Mesothelial cell of epicardium (in vitro differentiated cells): ENCODE results near the gene MED13. TPM values are rescaled to one million over a fixed set of nuclear protein-coding genes. Genes with fewer than 3 reads are reported as not detected.
"Not testable (repeated sequence)": the region's sequence is repeated elsewhere in the genome, so short reads cannot be mapped to it uniquely, and the experiment has no call there.

Experiments used
- DNase-seq, 2 experiments: peaks; one replicate each; pipeline ENCODE4 v3.0.0; 2021; ENCODE audit warnings: low spot score in 2 of 2; ENCODE audit not compliant: unreplicated experiment in 2 of 2
- H3K27ac Mint-ChIP-seq: 2 replicates; pipeline ENCODE4 v1.8.0; 2021; ENCODE audit warnings: mixed read lengths
- H3K27me3 Mint-ChIP-seq: 2 replicates; pipeline ENCODE4 v1.8.0; 2021; ENCODE audit warnings: low read depth, mixed read lengths
- H3K36me3 Mint-ChIP-seq: 2 replicates; pipeline ENCODE4 v1.8.0; 2021; ENCODE audit warnings: mixed read lengths
- H3K4me1 Mint-ChIP-seq: 2 replicates; pipeline ENCODE4 v1.8.0; 2021; ENCODE audit warnings: mixed read lengths
- H3K4me3 Mint-ChIP-seq: 2 replicates; pipeline ENCODE4 v1.8.0; 2021; ENCODE audit warnings: mild to moderate bottlenecking, moderate library complexity, mixed read lengths
- H3K9me3 Mint-ChIP-seq: 2 replicates; pipeline ENCODE4 v1.8.0; 2021; ENCODE audit warnings: mixed read lengths
- CTCF ChIP-seq: fragments of 200-600 bp; sonication (generic); IDR thresholded peaks from one replicate; pipeline ENCODE4 v1.5.0; 2021; ENCODE audit warnings: antibody characterized with exemption; ENCODE audit not compliant: unreplicated experiment
- total RNA-seq: library from RNA; stranded (reverse); gene quantifications from 3 replicates; pipeline ENCODE4 v1.2.1, GENCODE V29; 2021

Gene MED13
- total RNA-seq, 1 donor from 2014 or later: 73.0 TPM

DNA sequence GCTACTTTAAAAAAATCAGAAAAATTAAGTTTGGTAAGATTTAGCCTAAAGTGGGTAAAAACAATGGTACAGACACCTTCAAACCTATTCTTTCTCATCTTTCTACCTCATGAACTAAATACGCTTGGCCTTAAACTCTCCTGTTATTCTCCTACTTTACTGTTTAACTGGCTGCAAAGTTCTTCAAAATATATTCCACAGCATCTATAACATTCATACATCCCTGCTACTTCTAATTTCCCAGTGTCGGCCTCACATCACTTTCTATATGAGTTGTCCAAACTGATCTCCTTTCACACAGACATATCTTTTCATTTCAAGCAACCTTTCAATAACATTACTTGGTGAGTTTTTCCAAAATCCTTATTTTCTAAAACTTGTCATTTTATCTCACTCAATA, 64.0 kb downstream of the MED13 start:
- Mint-ChIP-seq H3K9me3 (no peaks in the 10 kb centered on the region), H3K4me3 (no peak overlapping the region), H3K27me3 (no peaks in the 10 kb centered on the region), H3K4me1 (peaks cover 14% of the 10 kb centered on the region), H3K36me3 (peaks cover 18% of the 10 kb centered on the region), H3K27ac (no peak overlapping the region)
- DNase-seq: no peak
- TF ChIP-seq CTCF: no peak

DNA sequence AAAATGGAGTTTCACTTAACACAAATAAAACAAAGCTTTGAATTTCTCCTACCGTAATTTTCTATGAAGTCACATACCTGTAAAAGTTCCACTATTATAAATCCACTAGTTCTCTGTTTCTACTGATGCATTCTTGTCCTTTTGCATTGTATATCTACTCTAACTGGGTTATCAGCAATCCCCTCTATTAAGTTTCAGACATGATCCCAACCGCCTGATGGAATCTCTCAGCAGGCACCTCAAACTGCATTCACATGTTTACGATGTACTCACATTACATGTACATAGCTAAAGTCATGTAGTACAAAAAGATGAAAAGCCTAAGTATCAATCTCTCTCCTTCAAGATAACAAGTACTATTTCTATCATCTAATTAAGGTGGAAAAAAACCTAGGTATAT, 64.9 kb downstream of the MED13 start:
- H3K4me1 Mint-ChIP-seq: peaks cover 11% of the 10 kb centered on the region
- H3K9me3 Mint-ChIP-seq: no peaks in the 10 kb centered on the region
- no peak overlapping the region for H3K4me3 Mint-ChIP-seq
- peaks cover 14% of the 10 kb centered on the region for H3K36me3 Mint-ChIP-seq
- H3K27me3 Mint-ChIP-seq: no peaks in the 10 kb centered on the region
- no peak for TF ChIP-seq CTCF
- no peak overlapping the region for H3K27ac Mint-ChIP-seq
- no peak for DNase-seq

DNA sequence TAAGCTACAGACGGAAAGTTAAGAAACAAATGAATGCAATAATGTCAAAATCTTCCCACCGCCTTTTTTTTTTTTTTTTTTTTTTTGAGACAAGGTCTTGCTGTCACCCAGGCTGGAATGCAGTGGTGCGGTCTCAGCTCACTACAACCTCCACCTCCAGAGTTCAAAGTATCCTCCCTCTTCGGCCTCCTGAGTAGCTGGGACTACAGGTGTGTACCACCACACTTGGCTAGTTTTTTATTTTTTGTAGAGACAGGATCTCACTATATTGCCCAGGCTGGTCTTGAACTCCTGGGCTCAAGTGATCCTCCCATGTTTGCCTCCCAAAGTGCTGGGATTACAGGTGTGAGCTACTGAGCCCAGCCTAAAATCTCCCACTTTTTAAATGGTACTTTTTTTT, 66.5 kb downstream of the MED13 start:
- Mint-ChIP-seq H3K36me3 (peaks cover 14% of the 10 kb centered on the region), H3K4me1 (peaks cover 11% of the 10 kb centered on the region)
- not testable (repeated sequence) for H3K4me3 Mint-ChIP-seq, H3K27me3 Mint-ChIP-seq, H3K9me3 Mint-ChIP-seq, DNase-seq, H3K27ac Mint-ChIP-seq

DNA sequence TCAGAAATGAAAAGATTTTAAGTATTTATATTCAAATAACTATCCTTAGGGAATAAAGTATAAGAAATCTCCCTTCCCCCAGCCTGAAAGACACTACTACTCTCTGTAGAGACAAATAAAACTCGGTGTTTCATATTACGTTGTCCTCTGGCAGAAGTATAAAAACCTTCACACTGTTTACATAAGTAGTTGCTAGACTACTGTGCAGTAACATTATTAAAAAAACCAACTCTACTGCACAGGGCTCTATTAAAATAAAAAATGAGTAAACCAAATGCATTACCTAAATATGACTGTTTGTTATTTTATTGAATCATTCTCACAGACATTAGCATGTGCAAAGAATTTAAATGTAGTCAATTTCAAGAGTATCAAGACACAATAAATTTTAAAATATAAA, 67.4 kb downstream of the MED13 start:
- no peak for DNase-seq
- Mint-ChIP-seq H3K36me3 (peaks cover 16% of the 10 kb centered on the region), H3K9me3 (no peaks in the 10 kb centered on the region), H3K4me3 (no peak overlapping the region), H3K27me3 (no peaks in the 10 kb centered on the region), H3K4me1 (peaks cover 11% of the 10 kb centered on the region), H3K27ac (no peak overlapping the region)
- TF ChIP-seq CTCF: no peak

- H3K9me3 Mint-ChIP-seq: no peaks in the 10 kb centered on the region
- peaks cover 11% of the 10 kb centered on the region for H3K4me1 Mint-ChIP-seq
- no peak overlapping the region for H3K27ac Mint-ChIP-seq
- H3K36me3 Mint-ChIP-seq: peaks cover 16% of the 10 kb centered on the region
- no peak for DNase-seq
- H3K4me3 Mint-ChIP-seq: no peak overlapping the region
- no peaks in the 10 kb centered on the region for H3K27me3 Mint-ChIP-seq
- TF ChIP-seq CTCF: no peak
Measured at GRCh38 chr17:61996916-61997605, 68.0 kb downstream of the MED13 start.

GRCh38 chr17:61989509-61989908, 75.6 kb downstream of the MED13 start:
- Mint-ChIP-seq H3K9me3 (no peaks in the 10 kb centered on the region), H3K36me3 (peaks cover 18% of the 10 kb centered on the region), H3K4me1 (peaks cover 2% of the 10 kb centered on the region), H3K27me3 (no peaks in the 10 kb centered on the region), H3K4me3 (no peak overlapping the region), H3K27ac (no peak overlapping the region)
- TF ChIP-seq CTCF: no peak
- no peak for DNase-seq
